ENCODE measurements around the gene LRAT. TPM values are rescaled to one million over a fixed set of nuclear protein-coding genes. Genes with fewer than 3 reads are reported as not detected.
"Not testable (repeated sequence)": the region's sequence is repeated elsewhere in the genome, so short reads cannot be mapped to it uniquely, and the experiment has no call there.

The LRAT gene
- not detected in 2 replicates for polyA plus RNA-seq (2014; cell fraction: cytosol; rRNA removed)
- not detected in 2 replicates for polyA plus RNA-seq (2014; cell fraction: nucleus; rRNA removed)

DNA sequence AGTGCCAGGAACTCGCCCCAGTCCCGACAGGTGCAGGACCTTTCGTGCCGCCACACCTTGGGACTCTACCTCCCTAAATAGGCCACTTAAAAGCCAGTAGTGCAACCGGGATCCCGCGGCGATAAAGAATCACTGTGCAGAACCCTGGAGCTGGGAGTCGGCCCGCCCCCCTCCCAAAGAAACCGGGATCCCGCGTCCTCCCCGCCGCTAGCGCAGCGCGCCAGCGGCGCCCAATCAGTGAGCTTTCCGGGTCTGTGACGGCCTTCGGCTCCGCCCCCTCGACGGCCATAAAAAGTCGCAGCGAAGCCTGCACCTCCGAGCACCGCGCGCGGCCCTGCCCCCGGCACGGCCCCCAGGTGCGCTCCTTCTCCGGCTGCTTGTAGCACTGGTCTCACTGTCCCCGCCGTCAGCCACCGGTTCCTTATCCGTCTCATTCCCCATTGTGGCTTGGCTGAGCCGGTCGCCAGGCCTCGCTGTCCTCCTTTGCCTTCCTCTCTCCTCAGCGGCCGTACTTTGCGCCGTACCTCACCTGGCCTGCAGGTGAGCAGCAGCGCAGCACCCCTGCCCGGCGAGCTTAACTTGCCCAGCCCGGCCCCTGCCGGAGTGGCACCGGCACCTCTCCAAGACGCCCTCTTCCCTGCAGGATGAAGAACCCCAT, at the start of gene LRAT:
Gene LRAT, plus strand, starts transcription at position 318 of the 658 bp plus-strand sequence. Its CDS starts 327 bp downstream, at position 645.
- no peak for DNase-seq (ENCODE audit: low spot score)

GRCh38 chr4:154707877-154708276, 35.9 kb upstream of the LRAT start:
- no peak for DNase-seq (ENCODE audit: low spot score)

DNA sequence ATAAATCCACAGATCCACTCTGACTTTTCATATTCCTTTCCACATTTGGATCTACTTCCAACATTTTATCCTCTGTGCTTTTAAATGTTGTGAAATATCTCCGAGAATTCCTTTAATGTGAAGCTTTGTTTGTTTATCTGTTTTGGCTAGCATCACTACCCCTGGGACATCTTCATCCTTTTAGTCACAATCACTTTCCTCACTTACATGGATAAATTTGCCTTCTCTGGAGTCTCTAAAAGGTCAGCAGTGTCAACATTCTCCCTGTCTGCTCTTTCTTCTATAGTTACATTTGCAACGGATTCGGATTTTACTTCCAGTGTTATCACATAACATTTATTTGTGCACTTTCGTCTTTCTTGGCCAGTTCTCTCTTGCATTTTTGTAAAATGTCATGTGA, 34.2 kb upstream of the LRAT start:
- no peak for DNase-seq (ENCODE audit: low spot score)

- DNase-seq (ENCODE audit: low spot score): no peak
Observed at GRCh38 chr4:154711522-154711921, 32.3 kb upstream of the LRAT start.

GRCh38 chr4:154714339-154715040, 29.3 kb upstream of the LRAT start:
- DNase-seq (ENCODE audit: low spot score): no peak

DNA sequence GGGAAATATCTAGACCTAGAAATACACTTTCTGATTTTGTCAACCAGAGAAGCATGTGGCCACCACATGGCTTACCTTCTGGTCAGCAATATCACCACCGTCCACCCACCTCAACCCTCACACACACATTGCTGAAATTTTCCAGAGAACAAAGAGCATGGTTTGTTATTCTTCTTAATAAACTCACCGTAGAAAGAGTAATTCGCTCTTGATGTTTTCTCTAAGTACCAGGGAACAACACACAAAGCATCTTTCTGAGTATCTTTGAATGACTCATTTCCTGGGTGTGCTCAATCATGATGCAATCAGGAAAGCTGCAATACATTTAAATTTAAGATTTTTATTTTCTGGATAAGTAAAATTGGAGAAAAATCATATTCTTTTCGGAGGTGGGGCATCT, 24.7 kb upstream of the LRAT start:
- DNase-seq (ENCODE audit: low spot score): no peak

GRCh38 chr4:154720123-154720522, 23.7 kb upstream of the LRAT start:
- no peak for DNase-seq (ENCODE audit: low spot score)

- no peak for DNase-seq (ENCODE audit: low spot score)
Observed at GRCh38 chr4:154720618-154721267, 23.1 kb upstream of the LRAT start.

- no peak for DNase-seq (ENCODE audit: low spot score)
Observed at GRCh38 chr4:154722262-154722661, 21.5 kb upstream of the LRAT start.

DNA sequence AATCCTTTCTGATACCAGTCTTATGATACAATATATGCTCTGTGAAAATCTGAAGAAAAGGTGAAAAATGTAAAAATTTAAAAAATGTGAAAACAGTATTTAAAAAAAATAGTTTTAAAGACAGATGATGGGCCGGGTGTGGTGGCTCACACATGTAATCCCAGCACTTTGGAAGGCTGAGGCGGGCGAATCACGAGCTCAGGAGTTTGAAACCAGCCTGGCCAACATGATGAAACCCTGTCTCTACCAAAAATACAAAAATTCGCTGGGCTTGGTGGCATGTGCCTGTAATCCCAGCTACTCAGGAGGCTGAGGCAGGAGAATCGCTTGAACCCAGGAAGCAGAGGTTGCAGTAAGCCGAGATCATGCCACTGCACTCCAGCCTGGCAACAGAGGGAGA, 20.2 kb upstream of the LRAT start:
- DNase-seq (ENCODE audit: low spot score): not testable (repeated sequence)

- no peak for DNase-seq (ENCODE audit: low spot score)
Observed at GRCh38 chr4:154727540-154727939, 16.3 kb upstream of the LRAT start.

DNA sequence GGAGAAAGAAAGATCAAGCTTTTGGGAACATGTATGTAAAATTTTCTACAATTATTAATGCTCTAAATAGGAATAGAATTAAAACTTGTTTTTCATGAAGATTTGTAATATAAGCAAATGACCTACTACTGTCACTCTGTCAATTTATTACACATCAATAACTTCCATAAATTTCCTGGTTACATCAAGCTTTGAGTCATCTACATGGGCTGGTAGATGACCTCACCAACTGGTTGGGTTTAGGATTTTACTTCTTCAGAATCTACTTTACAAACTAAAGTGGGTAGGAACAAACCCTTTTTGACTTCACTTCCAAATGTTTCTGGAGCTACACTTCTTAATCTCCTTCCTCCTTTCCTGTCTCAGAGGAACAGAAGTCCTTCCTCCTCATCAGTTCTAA, 12.0 kb upstream of the LRAT start:
- DNase-seq (ENCODE audit: low spot score): no peak

DNA sequence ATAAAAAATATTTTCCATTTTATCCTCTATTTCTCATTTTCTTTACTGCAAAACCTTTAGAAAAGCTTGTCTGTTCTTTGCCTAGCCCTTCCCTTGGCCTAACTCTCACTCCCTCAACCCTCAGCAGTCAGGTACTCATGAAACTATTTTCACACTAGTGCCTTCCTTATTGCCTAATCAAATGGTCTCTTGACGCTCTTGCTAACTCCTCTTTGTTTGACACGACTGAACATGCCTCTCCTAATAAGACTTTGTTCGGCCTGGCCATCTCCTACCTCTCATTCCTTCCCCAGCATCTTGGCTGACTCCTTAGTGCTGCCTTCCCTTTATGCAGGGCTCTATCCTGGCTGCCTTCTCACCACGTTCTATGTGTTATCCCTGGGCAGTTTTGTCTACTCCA, 11.1 kb upstream of the LRAT start:
- DNase-seq (ENCODE audit: low spot score): no peak

- DNase-seq (ENCODE audit: low spot score): no peak
Observed at GRCh38 chr4:154736770-154737169, 7.0 kb upstream of the LRAT start.

DNA sequence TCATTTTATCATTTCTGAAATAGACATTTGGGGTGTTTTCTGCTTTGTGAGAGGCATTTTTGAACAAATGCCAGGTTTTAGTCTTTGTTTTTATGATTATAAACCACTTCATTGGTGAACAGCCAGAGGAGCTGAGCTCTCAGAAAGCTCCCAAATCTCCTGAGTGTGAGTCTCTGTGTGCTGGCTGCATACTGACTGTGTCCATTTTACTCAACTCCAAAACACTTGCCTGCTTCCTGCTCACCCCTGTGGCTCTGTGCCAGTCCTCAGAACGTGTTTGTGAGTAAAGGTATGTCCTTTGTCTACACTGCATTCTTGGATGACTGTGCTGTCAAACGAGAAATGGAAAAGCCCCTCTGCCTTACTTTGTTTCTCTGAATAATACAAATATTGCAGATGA, 5.4 kb upstream of the LRAT start:
- no peak for DNase-seq (ENCODE audit: low spot score)

GRCh38 chr4:154739111-154739510, 4.7 kb upstream of the LRAT start:
- DNase-seq (ENCODE audit: low spot score): no peak

DNA sequence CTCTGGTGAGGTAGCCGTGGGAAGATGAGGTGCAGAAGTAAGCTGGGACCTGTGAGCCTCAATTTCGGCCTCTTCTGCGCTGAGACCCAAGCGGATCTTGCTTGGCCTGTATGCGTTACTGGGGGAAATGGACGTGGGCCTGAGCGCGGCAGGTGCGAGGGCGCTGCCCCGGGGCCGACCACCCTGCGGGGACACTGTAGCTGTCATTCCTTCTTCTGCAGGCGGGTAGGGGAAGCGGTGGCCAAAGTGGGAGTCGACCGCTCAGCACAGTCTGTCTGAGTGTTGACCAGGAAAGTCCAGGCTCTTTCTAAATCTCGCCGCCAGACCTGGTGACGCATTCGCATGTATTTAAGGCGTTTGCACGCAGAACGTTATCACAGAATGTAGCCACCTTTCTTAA, 3.3 kb upstream of the LRAT start:
- no peak for DNase-seq (ENCODE audit: low spot score)

DNA sequence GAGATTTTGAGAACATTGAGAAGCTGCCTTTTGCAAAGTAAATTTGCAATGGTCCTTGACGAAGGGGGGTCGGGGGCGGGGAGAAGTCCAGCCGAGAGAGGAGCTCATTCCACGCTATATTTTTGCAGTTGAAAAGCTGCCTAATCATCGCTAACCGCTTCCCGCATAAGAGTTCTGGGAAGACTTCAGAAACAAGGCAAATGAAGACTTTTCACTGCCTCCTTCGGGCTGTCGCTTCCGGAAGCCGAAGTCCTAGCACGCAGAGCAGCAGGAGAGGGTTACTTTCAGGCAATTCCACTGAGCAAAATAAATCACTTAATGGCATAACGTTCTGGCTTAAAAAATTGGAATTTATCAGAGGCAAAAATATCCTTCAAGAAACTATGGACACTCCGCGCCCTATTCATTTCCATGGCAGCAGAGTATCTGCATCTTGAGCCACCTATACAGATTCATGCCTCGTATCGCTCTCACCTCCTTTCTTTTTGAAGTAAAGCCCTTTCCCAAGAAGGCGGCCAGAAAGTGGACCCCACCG, 2.6 kb upstream of the LRAT start:
- no peak for DNase-seq (ENCODE audit: low spot score)

- no peak for DNase-seq (ENCODE audit: low spot score)
Observed at GRCh38 chr4:154741922-154742850, 1.6 kb upstream of the LRAT start.

DNA sequence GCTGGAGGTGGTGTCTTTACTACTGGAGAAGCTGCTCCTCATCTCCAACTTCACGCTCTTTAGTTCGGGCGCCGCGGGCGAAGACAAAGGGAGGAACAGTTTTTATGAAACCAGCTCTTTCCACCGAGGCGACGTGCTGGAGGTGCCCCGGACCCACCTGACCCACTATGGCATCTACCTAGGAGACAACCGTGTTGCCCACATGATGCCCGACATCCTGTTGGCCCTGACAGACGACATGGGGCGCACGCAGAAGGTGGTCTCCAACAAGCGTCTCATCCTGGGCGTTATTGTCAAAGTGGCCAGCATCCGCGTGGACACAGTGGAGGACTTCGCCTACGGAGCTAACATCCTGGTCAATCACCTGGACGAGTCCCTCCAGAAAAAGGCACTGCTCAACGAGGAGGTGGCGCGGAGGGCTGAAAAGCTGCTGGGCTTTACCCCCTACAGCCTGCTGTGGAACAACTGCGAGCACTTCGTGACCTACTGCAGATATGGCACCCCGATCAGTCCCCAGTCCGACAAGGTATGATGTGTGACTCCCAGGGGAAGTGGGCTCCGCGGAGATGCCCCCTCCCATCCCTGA, 634 bp downstream of the LRAT start:
- no peak for DNase-seq (ENCODE audit: low spot score)

DNA sequence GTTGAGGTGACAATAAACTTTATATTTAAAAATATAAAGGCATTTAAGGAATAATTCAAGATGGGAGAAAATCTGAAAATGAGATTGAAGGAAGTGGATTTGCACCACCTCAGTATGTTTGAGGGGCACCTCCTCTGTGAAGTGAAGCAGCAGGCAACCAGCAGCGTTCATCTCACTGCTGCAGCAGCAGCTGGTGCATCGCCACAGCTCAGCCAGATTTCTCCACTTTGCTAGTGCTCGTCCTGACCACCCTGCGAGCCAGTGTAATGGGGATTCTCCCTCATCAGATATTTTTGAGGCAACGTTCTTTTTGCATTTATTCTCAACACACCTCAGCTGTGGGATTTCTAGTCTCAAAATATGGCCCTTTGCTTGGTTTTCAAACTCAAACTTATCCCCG, 13.9 kb downstream of the LRAT start:
- no peak for DNase-seq (ENCODE audit: low spot score)

Measured in SK-N-DZ (cell line).